Renal cortical epithelial cell (primary cell): ENCODE measurements around the gene ETFA. TPM values are rescaled to one million over a fixed set of nuclear protein-coding genes. Genes with fewer than 3 reads are reported as not detected.

ENCODE experiments used
- DNase-seq: peaks from one replicate; pipeline ENCODE4 v3.0.0-alpha.2; 2011; ENCODE audit warnings: low read depth
- total RNA-seq: library from RNA; depleted of rRNA; stranded (reverse); fragments of >200 nt; gene quantifications from 2 replicates; pipeline ENCODE4 v1.2.3, GENCODE V29; 2014

ETFA gene
- total RNA-seq, 1 donor from 2014 or later, result 166 TPM

DNA sequence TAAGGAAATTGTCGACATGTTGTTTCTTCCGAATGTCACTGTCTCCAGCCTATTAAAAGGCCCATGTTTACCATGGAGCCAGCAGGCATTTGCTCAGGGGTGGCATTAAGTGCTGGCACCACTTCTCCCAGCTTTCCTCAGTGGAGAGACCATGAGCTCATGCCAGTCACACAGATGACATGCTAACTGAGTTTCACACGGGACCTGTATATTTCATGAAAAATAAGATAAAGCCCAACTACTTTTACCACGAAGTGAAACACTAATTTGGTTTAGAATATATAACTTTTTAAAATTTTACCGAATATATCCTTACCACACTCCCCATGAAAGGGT is 93.4 kb downstream of the ETFA start:
- no peak for DNase-seq

DNA sequence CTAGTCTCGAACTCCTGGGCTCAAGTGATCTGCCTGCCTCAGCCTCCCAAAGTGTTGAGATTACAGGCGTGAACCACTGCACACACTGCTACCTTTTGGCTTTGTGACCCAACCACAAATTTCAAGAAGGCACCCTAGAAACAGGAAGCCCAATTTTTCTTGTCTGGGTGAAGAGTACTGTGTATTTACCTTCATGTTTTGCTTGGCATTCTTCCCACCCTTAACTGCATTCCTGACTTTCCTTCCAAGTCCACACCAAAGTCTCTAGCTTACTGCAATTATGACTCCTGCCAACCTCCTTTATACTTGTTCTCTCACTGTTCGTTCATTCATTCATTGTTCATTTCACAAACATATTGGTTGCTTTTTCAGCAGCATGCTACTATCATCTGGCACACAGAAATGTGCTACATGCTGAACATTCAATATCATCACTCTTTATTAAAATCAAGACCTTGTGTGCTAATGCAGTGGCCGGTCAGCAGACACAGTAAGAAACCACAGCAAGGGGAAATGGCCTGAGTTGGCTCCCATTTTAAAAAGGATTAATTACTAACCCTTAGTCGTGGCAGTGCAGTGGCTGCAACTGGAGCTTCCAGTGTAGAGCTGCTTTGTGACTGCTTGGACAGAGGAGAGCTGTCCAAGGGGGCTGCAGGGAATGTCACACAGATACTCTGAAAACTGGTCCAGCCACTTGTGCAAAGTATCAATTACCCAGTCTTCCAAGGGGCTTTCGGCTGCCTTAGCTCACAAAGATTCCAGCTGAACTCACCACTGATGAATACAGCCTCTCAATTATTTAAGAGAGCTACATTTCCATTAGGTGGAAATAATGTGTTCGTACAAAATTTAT is 94.0 kb downstream of the ETFA start:
- peak; percentile 87 for DNase-seq

DNA sequence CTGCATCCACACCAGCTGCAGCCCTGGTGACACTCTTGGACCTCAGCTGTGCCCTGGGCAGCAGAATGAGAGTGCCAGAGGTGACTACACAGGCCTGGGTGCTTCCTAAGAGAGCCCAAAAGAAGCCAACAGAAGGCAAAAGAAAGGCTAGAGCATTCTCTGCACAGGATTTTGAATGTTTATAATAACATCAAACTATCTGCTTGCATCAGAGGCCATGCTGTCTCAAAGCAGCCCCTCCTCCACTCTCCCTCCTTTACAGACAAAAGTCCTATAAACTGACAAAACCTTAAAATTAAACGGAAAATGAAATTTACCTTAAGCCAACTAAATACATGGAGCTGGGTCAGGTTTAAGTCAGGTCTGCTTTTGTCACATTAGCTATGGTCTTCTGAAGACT is 95.6 kb downstream of the ETFA start:
- no peak for DNase-seq

GRCh38 chr15:76209942-76210341 is 101.3 kb downstream of the ETFA start:
- no peak for DNase-seq

DNA sequence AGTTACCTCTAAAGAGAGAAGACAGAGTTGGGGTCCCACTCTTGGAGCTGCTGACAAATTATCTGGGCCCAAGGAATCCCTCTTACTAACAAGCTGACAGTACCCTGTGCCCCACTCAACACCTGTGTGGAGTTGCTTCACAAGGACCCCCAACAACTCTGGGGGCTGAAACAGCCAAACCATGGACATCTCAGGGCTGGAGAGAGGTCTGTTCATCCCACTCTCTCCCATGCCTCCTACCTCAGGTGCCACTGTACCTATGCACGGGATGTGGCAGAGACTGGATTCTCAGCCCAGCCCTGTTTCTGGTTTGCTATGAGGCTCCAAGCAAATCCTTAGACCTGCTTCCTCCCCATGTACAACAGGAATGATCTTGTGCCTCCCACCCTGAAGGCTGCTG is 101.7 kb downstream of the ETFA start:
- no peak for DNase-seq

DNA sequence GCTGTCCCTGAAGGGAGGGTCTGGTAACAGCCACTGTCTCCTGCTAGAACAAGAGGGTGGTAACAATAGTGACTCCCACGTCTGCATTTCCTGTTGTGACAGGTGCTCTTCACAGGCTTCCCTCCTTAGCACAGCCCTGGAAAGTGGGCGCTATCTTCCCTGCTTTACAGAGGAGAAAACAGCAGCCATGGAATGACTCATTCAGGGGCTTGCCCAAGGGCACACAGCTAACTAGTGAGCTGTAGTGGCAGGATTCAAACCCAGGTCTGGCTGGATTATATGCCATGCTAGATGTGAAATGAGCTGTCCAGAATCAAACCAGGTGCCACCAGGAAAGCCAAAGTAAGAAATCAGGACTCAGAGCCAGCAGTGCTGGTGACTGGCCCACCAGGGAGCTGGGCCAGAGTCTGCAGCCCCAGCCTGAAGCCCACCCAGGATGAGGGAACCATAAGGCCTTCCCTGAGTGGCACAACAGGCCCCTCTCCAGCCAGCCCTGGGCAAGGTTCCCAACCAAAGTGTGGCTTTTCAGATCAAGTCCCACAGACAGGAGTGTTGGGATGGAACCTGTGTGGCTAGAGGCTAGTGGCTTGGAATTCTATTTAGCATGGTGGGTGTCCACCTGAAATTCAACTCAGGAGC is 102.4 kb downstream of the ETFA start:
- peak; percentile 20 for DNase-seq

- no peak for DNase-seq
These were observed 103.0 kb downstream of the ETFA start for GRCh38 chr15:76208084-76208785.

DNA sequence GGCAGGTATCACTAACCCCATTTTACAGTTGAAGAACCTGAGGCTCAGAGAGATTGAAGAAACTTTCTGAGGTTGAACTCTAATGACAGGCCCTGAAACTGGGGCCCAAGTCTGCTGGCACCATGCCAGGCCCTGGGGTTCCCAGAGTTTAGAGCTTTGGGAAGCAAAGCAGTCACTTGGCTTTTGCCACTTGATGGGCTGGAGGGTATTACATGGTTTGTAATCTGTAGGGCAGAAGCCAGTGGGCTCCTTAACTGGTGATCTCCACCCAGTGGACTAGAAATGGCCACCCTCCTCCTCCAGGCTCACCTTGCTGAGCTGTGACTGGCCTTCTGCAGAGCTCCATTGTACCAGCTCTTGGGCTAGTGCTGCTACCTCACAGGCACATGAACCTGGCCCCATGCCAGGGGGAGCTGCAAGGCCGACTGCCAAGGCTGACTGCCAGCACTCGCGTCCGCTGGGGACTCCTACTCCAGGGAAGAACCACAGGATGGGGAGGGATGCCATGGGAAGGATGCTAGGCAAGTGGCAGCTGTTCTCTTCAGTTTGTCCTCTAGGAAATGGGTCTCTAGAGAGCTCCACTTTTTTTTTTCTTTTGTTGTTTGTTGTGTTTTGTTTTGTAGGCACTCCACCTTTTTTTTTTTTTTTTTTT is 104.8 kb downstream of the ETFA start:
- peak; percentile 82 for DNase-seq

DNA sequence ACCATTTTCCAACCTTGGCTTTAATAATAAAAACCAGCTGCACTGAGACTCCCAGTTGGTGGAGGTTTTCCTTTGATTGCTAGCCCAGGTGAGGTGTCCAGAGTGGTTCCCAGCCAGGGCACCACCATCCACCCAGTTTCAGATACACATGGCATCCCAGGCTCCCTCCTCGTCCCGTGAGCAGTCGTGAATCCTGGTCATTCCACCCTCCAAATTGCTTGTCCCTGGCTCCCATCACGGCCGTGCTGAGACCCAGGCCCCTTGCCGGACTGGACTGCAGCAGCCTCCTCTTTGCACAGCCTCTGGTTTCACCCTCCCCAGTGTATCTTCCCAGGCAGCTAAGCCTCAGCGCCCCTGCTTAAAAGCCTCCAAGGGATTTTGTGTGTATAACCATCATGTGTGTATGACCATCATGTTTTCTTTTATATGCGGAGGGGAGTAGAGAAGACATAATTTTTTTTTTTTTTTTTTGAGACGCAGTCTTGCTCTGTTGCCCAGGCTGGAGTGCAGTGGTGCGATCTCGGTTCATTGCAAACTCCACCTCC is 106.3 kb downstream of the ETFA start:
- no peak for DNase-seq

DNA sequence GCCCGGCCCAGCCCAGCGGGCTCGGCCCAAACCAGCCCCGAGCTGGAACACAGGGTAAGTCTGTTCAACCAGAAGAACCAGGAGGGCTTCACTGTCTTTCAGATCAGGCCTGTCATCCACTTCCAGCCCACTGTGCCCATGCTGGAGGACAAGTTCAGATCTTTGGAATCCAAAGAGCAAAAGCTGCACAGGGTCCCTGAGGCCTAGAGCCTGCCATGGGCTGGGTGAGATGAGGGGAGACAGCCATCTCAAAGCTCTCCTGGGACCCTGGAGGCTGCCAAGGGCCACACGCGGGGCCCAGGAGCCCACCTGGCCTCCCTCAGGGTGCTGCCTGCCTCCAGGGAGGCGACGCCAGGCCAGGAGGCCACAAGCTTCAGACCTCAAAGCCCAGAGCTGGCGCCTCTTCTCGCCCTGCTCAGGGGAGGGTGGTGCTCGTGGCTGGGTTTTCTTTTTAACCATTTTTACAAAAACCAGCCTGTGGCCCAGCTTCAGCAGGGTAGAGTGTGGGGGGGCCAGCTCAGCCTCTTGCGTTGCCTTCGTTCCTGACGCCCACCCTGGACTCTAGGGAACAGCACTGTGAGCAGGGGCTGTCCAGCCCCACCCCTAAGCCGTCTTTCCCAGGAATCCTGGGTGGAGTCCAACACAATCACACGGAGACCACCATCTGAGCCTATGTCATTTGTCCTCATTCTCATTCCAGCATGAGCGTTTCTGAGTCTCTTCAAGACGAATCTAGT is 107.0 kb downstream of the ETFA start:
- no peak for DNase-seq

- DNase-seq, result no peak
These were observed 107.7 kb downstream of the ETFA start for GRCh38 chr15:76203346-76204108.

GRCh38 chr15:76201536-76202255 is 109.6 kb downstream of the ETFA start:
- DNase-seq, result no peak

GRCh38 chr15:76200641-76201105 is 110.6 kb downstream of the ETFA start:
- DNase-seq, result no peak

DNA sequence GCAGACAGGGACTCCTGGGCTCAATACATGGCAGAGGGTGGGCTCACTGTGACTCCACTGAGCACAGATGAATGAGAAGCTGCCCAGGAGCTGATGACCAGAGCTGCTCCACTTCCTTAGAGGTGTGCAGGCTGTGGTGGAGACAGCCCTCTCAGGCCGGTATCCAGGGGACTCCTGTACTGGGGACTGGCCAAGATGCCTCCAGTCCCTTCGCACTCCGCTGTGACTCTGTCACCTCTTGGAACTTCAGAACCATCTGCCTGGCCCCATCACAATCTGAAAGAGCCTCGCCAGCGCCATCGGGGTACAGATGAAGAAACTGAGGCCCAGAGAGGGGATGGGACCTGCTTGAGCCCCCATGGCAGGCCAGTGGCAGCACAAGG is 111.2 kb downstream of the ETFA start:
- no peak for DNase-seq

- no peak for DNase-seq
These were observed 111.9 kb downstream of the ETFA start for GRCh38 chr15:76199106-76200082.

- DNase-seq, result no peak
These were observed 112.7 kb downstream of the ETFA start for GRCh38 chr15:76198456-76199105.

GRCh38 chr15:76197703-76198455 is 113.4 kb downstream of the ETFA start:
- peak; percentile 82 for DNase-seq
